A549 (cell line): ENCODE results near the gene THTPA. TPM values are rescaled to one million over a fixed set of nuclear protein-coding genes. Genes with fewer than 3 reads are reported as not detected.
A peak's percentile ranks its signal among the peaks of the same experiment; 100 is the strongest.

ENCODE experiments used
- ATAC-seq, 2 experiments: fragments of 200-7000 bp in 1 of 2; fragments of >200 bp in 1 of 2; cut with Nextera tagmentation in 1 of 2; cut with Tn5 transposase in 1 of 2; 3 replicates each; pipeline versions ENCODE4 v1.8.0 to v1.9.1; 2018 to 2020; ENCODE audit warnings: mild to moderate bottlenecking in 1 of 2, moderate library complexity in 1 of 2
- CTCF ChIA-PET: fragments of 300-600 bp; sonication (Branson Sonifier 250); formaldehyde crosslinking; extraction: SDS; loops from one replicate; lab custom pipeline; 2021; ENCODE audit warnings: antibody characterized with exemption, inconsistent platforms; lab: Yijun Ruan, JAX
- POLR2A ChIA-PET: fragments of 350-600 bp; formaldehyde crosslinking; extraction: SDS; loops from one replicate; lab custom pipeline; 2021; ENCODE audit warnings: antibody characterized with exemption, inconsistent platforms; lab: Yijun Ruan, JAX
- DNase-seq, 2 experiments: peaks; one replicate each; pipeline versions ENCODE4 v3.0.0 to v3.0.0-alpha.2; 2011 to 2016; ENCODE audit warnings: low read depth in 1 of 2, low spot score in 1 of 2
- FAIRE-seq: peaks from 2 replicates; lab custom pipeline; 2011; peaks lifted over from hg19 to GRCh38; lab: Jason Lieb, UNC
- H3K27ac ChIP-seq, 2 experiments: fragments of >200 bp; sonication (Bioruptor Twin); formaldehyde crosslinking; 3 replicates each; pipeline ENCODE4 v1.5.1; 2016 to 2017
- H3K4me1 ChIP-seq: fragments of >200 bp; sonication (Bioruptor Twin); formaldehyde crosslinking; 3 replicates; pipeline ENCODE4 v1.6.1; 2016
- H3K4me2 ChIP-seq: fragments of >200 bp; sonication (Bioruptor Twin); formaldehyde crosslinking; 3 replicates; pipeline ENCODE4 v1.6.1; 2016
- H3K4me3 ChIP-seq: fragments of >200 bp; sonication (Bioruptor Twin); formaldehyde crosslinking; 3 replicates; pipeline ENCODE4 v1.5.1; 2016
- H3K9me3 ChIP-seq: fragments of >200 bp; sonication (Bioruptor Twin); formaldehyde crosslinking; 3 replicates; pipeline ENCODE4 v1.6.1; 2016
- BCL3 ChIP-seq: fragments of >200 bp; sonication (Bioruptor Twin); formaldehyde crosslinking; IDR thresholded peaks from 3 replicates; pipeline ENCODE4 v1.6.1; 2016
- CTCF ChIP-seq: fragments of >200 bp; sonication (Bioruptor Twin); formaldehyde crosslinking; IDR thresholded peaks from 3 replicates; pipeline ENCODE4 v1.5.1; 2016
- FOSL2 ChIP-seq, 2 experiments: fragments of 450-650 bp in 1 of 2; fragments of >200 bp in 1 of 2; sonication (Bioruptor Twin) in 1 of 2; formaldehyde crosslinking; IDR thresholded peaks; 2 replicates each; pipeline versions ENCODE4 v1.5.0 to v1.6.1; 2016 to 2020; ENCODE audit warnings: mild to moderate bottlenecking in 1 of 2, moderate library complexity in 1 of 2
- HDAC2 ChIP-seq: fragments of 200-600 bp; sonication (generic); IDR thresholded peaks from 2 replicates; pipeline ENCODE4 v1.6.1; 2016
- HEYL ChIP-seq: fragments of 250-450 bp; sonication (Bioruptor Pico); IDR thresholded peaks from 2 replicates; pipeline ENCODE4 v1.8.0; 2021; ENCODE audit warnings: mild to moderate bottlenecking, moderate library complexity
- JUN ChIP-seq, 2 experiments: fragments of >200 bp; sonication (Bioruptor Twin); formaldehyde crosslinking; IDR thresholded peaks; 2 replicates in 1 of 2; 3 replicates in 1 of 2; pipeline ENCODE4 v1.6.1; 2016 to 2017
- NFE2L2 ChIP-seq: fragments of 150-350 bp; conservative IDR thresholded peaks from 2 replicates; pipeline ENCODE4 v1.6.1; 2014; ENCODE audit warnings: low read length
- POLR2A ChIP-seq: IDR thresholded peaks from 2 replicates; pipeline ENCODE4 v1.6.1; 2012; ENCODE audit warnings: mild to moderate bottlenecking, low read length
- RAD21 ChIP-seq, 2 experiments: fragments of >200 bp in 1 of 2; sonication (Bioruptor Twin) in 1 of 2; formaldehyde crosslinking in 1 of 2; IDR thresholded peaks in 1 of 2; conservative IDR thresholded peaks in 1 of 2; 2 replicates in 1 of 2; 3 replicates in 1 of 2; pipeline ENCODE4 v1.6.1; 2012 to 2018; ENCODE audit warnings: inconsistent platforms in 1 of 2
- RARB ChIP-seq: fragments of 250-450 bp; sonication (Bioruptor Pico); IDR thresholded peaks from 2 replicates; pipeline ENCODE4 v1.8.0; 2021; ENCODE audit warnings: mild to moderate bottlenecking, moderate library complexity
- SMC3 ChIP-seq: fragments of >200 bp; sonication (Bioruptor Twin); formaldehyde crosslinking; IDR thresholded peaks from 3 replicates; pipeline ENCODE4 v1.6.1; 2018; ENCODE audit warnings: inconsistent platforms
- SREBF2 ChIP-seq: fragments of 450-650 bp; IDR thresholded peaks from 2 replicates; pipeline ENCODE4 v1.6.1; 2014; ENCODE audit warnings: mild to moderate bottlenecking, moderate library complexity
- ZNF302 ChIP-seq: fragments of 250-450 bp; sonication (Bioruptor Pico); IDR thresholded peaks from 2 replicates; pipeline ENCODE4 v1.9.0; 2021; ENCODE audit warnings: inconsistent platforms, mild to moderate bottlenecking, moderate library complexity
- ZSCAN20 ChIP-seq: fragments of 250-450 bp; sonication (Bioruptor Pico); IDR thresholded peaks from 2 replicates; pipeline ENCODE4 v1.8.0; 2022; ENCODE audit warnings: mild to moderate bottlenecking, moderate library complexity
- WGBS: methylation state at CpG from one replicate; pipeline ENCODE4 v1.1.6; 2017; ENCODE audit errors: missing lambda C conversion rate; 5-methylcytosine and 5-hydroxymethylcytosine counted together
- polyA plus RNA-seq, 4 experiments: library from polyadenylated mRNA; depleted of rRNA in 3 of 4; stranded (reverse); fragments of >200 nt; fragmentation: RNase III in 1 of 4; extraction: RNeasy Plus Mini Kit Qiagen cat#74134 plus additional on column Dnase treatment in 1 of 4; gene quantifications; 2 replicates in 3 of 4; 3 replicates in 1 of 4; pipeline ENCODE4 v1.2.3, GENCODE V29; 2011 to 2017
- TF ChIP-seq, protein P1 (sequence below): IDR thresholded peaks from 2 replicates; pipeline ENCODE4 v1.6.1; 2012
- TF ChIP-seq, protein P2 (sequence below): fragments of 450-650 bp; IDR thresholded peaks from 2 replicates; pipeline ENCODE4 v1.6.1; 2014; ENCODE audit warnings: antibody characterized with exemption

Gene THTPA
- polyA plus RNA-seq, 2 of the 4 experiments (the other 2 are of a cell fraction) = 8.1 to 23.9 TPM

DNA sequence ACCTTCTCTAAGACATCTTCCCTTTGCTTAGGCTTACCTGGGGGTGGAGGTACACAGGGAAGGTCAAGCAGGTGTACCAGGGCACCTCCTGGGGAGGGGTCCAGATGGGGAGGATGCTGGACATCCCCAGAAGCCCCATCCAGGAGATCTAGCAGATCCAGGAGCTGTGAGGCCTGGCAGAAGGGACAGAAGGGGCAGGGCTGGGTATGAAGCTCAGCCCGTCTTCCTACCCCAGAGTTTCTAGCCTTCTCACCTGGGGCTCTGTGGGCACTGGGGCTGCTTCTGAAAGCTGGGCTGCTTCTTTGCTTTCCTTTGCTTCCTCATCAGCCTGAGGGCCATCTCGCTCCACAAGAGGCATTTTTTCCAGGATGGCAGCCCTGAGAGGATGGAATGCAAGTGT lies 5.2 kb downstream of the THTPA start:
- ChIA-PET CTCF (interaction anchor here (0.7 to 19.0 kb wide), 15 partner anchors 12 to 530 kb away, joined by 3 to 553 read pairs (median 3); partner anchors contain the start of gene NGDN), POLR2A (no interaction called here)
- peaks cover 12% of the 10 kb centered on the region; the same call in 2 of the 3 replicates for H3K4me1 ChIP-seq
- no peak overlapping the region for H3K4me2 ChIP-seq
- 93% methylated on average over 2 of the region's 2 CpGs for WGBS
- TF ChIP-seq NFE2L2 (no peak), POLR2A (peak; percentile 16; the same call in 1 of the 2 replicates), BCL3 (no peak), ZNF302 (no peak)
- no peak overlapping the region for H3K27ac ChIP-seq
- no peaks in the 10 kb centered on the region for H3K9me3 ChIP-seq
- FAIRE-seq (no peak), DNase-seq (no peak), ATAC-seq (no peak)
- no peak overlapping the region for H3K4me3 ChIP-seq

GRCh38 chr14:23561873-23562821 lies 6.1 kb downstream of the THTPA start:
- ATAC-seq (no peak), DNase-seq (no peak), FAIRE-seq (no peak)
- Histone ChIP-seq H3K4me2 (no peak overlapping the region), H3K27ac (no peak overlapping the region), H3K4me3 (no peak overlapping the region), H3K4me1 (peaks cover 14% of the 10 kb centered on the region; the same call in 2 of the 3 replicates), H3K9me3 (no peaks in the 10 kb centered on the region)
- WGBS = 83% methylated on average over 14 of the region's 15 CpGs
- POLR2A ChIA-PET = interaction anchor here (1.0 kb wide), 1 partner anchor 88 kb away, joined by 14 read pairs; no protein-coding TSS in a partner anchor
- CTCF ChIA-PET = interaction anchor here (0.6 to 19.0 kb wide), 23 partner anchors 10 to 529 kb away, joined by 3 to 553 read pairs (median 3); partner anchors contain the start of genes NGDN and ZFHX2
- TF ChIP-seq ZSCAN20 (CRISPR knock-in tag) (no peak), POLR2A (peak; percentile 22), HEYL (no peak), SREBF2 (no peak)
- TF ChIP-seq, protein P1, sequence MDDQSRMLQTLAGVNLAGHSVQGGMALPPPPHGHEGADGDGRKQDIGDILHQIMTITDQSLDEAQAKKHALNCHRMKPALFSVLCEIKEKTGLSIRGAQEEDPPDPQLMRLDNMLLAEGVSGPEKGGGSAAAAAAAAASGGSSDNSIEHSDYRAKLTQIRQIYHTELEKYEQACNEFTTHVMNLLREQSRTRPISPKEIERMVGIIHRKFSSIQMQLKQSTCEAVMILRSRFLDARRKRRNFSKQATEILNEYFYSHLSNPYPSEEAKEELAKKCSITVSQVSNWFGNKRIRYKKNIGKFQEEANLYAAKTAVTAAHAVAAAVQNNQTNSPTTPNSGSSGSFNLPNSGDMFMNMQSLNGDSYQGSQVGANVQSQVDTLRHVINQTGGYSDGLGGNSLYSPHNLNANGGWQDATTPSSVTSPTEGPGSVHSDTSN = 0 out of 2 replicates have a peak, but pooled peaks have one; percentile 26
- TF ChIP-seq, protein P2, sequence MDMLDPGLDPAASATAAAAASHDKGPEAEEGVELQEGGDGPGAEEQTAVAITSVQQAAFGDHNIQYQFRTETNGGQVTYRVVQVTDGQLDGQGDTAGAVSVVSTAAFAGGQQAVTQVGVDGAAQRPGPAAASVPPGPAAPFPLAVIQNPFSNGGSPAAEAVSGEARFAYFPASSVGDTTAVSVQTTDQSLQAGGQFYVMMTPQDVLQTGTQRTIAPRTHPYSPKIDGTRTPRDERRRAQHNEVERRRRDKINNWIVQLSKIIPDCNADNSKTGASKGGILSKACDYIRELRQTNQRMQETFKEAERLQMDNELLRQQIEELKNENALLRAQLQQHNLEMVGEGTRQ = no peak

GRCh38 chr14:23562822-23563472 lies 6.9 kb downstream of the THTPA start:
- ChIA-PET CTCF (interaction anchor here (0.6 to 19.0 kb wide), 23 partner anchors 9 to 422 kb away, joined by 3 to 553 read pairs (median 3); partner anchors contain the start of genes NGDN and ZFHX2), POLR2A (interaction anchor here (1.0 to 1.3 kb wide), 2 partner anchors 7 to 89 kb away, joined by 4 to 14 read pairs; partner anchors contain the start of gene THTPA)
- no peak overlapping the region for H3K4me3 ChIP-seq
- FAIRE-seq = no peak
- no peak overlapping the region for H3K4me2 ChIP-seq
- no peaks in the 10 kb centered on the region for H3K9me3 ChIP-seq
- ATAC-seq = peak in 1 of 2 experiments; percentile 31; a peak in 3 of 6 replicates
- H3K27ac ChIP-seq = no peak overlapping the region
- WGBS = 70% methylated on average over 2 of the region's 2 CpGs
- TF ChIP-seq FOSL2 (IDR thresholded peaks at IDR 0.05) (no peak), FOSL2 (CRISPR knock-in tag; IDR thresholded peaks at IDR 0.05) (no peak), RARB (CRISPR knock-in tag) (no peak), CTCF (peak; percentile 69), JUN (IDR thresholded peaks at IDR 0.05) (0 out of 5 replicates have a peak, but pooled peaks of 1 of the 2 experiments have one; percentile 11), HDAC2 (no peak), SMC3 (peak; percentile 44; the same call in 1 of the 3 replicates), RAD21 (conservative IDR thresholded peaks at IDR 0.05 in 1 of 2, IDR thresholded peaks at IDR 0.05 in 1 of 2) (peak; percentile 64 to 66), ZNF302 (no peak)
- DNase-seq = peak; percentile 55 to 68
- peaks cover 12% of the 10 kb centered on the region for H3K4me1 ChIP-seq
